GM18873 (cell line): ENCODE measurements around the gene NAV2.
"Not testable (repeated sequence)": the region's sequence is repeated elsewhere in the genome, so short reads cannot be mapped to it uniquely, and the experiment has no call there.

Experiments
- ATAC-seq: cut with Tn5 transposase; IDR thresholded peaks from one replicate; pipeline ENCODE4 v1.9.1; 2021; ENCODE audit warnings: mild to moderate bottlenecking, moderate library complexity, moderate number of reproducible peaks; ENCODE audit not compliant: unreplicated experiment, low FRiP score

Gene NAV2

DNA sequence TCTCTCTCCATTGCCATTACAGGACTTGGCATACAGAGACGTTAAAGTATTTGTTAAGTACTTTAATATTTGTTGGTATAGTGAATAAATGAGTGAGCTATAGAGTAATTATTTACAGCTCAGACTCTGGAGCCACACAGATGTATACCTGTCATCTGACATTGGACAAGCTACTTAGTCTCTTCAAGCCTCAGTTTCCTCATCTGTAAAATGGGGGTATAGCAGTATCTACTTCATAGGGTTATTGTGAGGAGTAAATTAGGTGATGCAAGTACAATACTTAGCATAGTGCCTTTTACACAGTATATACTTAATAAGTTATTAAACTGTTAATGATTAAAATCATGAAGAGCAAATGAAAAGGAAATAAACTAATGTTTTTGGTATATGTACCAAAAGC lies 203.2 kb downstream of the NAV2 start:
- no peak for ATAC-seq

DNA sequence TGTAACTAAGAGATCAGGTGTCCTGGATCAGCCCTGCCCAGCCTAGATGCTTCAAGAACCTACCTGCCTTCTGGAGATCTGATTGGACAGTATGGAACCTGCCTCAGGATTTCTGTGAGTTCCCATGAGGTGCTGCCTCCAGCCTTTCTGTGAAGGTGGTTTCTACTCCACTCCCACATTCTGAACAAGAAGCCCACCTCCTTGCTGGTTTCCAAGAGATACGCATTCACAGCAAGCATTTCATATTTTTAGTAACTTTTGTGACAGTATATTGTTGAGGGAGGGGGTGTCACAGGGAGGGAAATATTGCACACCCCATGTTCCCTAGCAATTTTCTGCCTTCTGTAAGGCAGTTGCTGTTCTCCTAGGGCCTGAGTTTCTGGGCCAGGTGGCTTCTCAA lies 204.4 kb downstream of the NAV2 start:
- ATAC-seq, result no peak

DNA sequence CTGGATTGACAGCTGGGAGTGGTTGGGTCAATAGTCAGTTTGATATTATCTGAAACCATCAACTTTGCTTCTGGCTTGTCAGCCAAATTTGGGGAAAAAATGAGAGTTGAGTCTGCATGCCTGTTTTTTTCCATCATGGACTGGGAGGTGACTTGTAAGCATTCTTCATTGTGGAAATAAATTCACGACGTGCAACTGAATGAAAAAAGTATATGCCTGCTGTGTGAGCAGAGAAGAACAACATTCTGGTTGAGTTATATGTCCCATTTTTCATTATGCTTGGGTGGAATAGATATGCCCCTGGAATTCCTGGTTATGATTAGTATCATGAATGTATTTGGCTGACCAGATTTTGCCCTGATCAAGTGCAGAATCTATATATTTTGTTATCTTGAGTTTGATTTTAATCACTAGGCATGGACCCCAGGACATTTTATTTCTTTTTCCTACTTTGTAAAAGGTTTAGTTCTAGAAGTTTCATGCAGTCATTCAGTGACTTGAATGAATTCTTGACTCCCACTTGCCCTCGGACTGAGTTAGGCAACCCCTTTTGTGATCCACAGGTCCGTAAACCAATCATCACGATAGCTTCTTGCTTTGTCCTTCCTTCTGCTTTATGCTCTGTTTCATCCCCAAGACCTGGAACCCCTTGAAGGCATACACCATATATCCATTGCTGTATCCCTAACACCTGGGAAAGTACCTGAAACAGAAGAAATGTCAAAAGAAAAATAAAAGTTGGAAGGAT lies 205.8 kb downstream of the NAV2 start:
- no peak for ATAC-seq

DNA sequence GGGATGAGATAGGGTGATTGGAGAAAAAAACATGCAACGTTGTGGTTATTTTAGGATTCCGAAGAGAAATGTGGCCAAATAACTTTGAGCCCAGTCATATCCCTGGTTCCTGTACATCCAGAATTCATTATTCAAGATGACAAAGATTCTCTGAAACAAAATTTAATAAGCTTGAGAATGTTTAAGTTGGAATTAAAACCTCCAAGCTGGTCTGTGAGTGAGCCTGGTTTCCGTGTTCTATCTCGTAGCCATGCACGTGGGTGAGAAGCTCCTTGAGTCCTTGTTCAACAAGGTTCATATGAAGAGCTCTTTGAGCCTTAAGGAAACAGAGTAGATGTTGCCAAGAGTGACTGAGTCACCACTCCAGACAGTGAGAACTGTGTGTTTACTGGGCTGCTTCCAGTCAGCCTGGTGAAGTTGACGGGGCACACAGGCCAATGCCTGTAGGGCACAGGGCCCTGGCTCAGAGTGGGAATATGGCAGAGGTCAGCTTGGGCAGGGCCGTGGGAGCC lies 206.5 kb downstream of the NAV2 start:
- ATAC-seq, result no peak

DNA sequence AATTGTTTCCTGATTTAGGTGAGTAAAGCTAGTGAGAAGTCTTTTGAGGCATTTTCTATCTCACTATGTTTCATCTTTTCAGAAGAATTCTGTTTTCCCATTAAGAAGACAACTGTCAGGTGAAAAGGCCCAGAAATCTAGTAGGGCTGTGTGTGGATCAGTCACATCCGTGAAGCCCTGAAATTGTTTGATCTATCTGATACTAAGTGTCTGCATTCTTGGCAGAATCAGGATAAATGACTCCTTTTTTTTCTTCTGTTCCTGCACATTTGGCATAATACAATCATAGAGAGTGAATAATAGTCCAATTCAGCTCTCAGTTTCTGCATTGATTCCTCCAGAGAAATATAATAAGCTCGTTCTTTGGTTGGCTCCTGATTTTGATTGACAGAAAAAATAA lies 208.3 kb downstream of the NAV2 start:
- ATAC-seq, result no peak

DNA sequence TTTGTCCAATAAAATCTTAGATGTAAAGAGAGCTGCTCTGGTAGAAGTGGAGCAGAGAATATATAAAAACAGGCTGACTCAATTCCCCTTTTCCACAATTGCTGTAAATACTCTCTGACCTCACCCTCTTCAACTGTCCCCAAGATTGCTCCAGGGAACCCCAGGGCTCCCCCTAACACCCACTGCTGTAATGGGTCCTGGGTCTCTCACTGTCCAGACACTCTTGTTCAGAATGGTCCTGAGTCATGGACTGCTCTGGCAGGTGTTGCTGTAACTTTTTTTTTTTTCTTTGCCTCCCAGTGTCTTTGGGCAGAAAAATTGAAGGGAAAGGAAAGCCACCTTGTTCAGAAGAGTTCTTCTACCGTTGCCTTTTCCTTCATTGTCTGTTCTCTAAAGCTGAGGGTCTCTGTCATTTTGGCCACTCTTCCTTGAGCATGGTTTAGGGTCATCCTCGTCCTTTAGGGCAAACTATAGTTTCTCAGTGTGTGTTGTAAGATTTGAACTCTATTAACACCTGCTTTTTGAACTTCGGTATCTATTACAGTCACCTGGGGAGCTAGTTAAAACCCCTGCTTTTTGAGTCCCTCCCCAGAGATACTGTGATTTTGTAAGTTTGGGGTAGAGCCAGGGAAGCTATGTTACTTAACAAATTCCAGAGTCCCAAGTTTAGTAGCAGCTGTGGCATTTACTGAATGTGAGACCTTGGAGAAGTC lies 209.5 kb downstream of the NAV2 start:
- no peak for ATAC-seq

DNA sequence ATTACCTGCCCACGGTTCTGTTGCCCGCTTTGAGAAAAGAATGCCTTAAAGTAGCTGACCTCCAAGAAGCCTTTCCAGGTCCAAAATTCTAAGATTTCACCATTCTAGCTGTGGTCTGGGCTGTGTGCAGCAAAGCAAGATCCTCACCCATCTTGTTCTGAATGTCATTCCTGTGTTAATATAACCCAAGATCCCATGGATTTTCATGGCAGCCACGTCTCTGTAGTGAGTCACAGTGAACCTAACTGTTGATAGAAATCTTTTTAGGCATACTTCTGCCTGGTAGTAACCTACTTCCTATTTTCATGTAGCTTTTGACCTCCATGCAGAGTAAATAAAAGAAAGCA lies 210.0 kb downstream of the NAV2 start:
- ATAC-seq, result no peak

DNA sequence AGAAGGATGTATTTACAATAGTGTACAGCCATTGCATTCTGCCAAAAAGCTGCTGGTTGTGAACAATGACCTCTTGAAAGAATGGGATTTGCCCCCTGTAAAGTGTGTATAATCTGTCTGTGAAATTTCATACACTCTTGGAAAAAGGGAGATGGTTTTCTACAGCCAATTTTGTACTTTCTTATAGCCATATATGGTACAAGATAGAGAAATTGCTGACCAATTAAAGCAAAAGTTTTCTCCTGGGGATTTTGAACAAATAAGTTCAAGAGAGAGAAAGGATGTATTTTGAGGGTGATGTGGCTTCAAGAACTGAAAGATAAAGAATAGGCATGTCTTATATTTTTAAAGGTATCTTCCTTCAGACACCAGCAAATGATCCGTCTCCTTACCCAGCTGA lies 211.0 kb downstream of the NAV2 start:
- no peak for ATAC-seq

DNA sequence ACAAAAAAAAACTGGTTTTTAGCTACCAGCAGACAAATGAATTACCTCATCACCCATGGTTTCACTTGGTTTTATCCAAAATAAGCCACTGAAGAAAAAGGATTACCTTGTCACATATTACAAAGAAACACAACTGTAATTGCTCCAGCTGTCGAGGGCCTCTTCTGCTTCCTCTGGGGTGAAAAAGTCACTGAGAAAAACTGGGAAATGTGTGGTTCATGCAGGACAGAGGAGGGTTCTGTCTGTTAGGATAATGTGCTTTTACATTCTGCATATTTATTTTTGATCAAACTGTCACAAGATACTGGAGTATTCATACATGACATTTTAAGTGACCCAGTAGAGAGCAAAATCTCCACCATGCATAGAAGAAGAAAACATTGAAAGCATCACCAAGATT lies 211.7 kb downstream of the NAV2 start:
- no peak for ATAC-seq

DNA sequence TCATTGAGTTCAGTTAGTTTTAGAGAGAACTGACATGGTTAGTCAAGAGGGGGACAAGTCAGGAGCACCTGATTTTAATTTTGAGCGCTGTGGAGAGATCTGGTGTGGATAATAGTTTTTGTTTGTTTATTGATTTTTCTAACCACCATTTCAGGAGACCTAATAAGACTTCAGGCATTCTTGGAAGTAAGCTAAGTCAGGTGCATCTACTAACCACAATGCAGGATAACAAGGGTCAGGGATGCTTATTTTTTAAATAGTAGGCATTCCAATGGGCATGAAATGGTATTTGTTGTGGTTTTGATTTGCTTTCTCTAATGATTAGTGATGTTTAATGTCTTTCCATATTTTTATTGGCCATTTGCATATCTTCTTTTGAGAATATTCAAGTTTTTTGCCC lies 212.1 kb downstream of the NAV2 start:
- ATAC-seq, result no peak

DNA sequence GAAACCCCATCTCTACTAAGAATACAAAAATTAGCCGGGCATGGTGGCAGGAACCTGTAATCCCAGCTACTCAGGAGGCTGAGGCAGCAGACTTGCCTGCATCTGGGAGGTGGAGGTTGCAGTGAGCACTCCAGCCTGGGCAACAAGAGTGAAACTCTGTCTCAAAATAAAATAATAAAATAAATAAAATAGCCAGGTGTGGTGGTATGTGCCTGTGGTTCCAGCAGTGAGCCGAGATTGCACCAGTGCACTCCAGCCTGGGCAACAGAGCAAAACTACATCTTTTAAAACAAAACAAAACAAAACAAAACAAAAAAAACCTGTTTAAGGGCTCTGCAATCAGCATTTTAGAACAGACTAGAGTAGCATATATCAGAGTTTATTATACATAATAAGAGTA lies 214.8 kb downstream of the NAV2 start:
- not testable (repeated sequence) for ATAC-seq

DNA sequence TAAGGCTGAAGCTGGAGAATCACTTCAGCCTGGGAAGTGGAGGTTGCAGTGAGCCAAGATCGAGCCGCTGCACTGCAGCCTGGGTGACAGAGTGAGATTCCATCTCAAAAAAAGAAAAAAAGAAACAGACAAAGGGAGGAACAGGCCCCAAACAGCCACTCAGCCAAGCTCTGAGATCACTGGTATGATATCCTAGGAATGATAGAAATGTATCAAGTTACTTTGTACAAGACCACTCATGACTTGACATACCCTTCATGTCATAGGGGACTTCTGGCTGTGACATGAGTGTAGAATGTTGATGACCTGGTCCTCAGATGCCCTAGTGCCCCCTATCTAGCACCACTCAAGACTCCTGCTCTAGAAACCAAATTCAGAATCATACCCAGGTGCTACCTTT lies 216.5 kb downstream of the NAV2 start:
- ATAC-seq, result no peak

DNA sequence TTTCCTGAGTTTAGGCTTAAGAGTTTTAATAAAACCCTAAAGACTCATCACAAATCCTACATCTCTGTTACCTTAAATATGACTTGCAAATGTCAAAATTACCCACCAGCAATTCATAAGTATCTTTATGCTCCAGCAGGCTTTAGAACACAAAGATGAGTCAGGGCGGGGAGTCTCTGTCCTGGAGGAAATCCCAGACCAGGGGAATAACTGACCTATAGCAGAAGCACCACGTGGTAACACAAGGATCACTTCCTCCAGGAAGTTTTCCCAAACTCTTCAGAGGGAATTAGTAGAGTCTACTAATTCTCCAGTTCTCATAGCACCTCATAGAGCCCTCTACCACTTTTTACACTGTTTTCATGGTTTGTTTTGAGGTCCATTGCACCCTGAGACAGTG lies 217.0 kb downstream of the NAV2 start:
- ATAC-seq, result no peak

DNA sequence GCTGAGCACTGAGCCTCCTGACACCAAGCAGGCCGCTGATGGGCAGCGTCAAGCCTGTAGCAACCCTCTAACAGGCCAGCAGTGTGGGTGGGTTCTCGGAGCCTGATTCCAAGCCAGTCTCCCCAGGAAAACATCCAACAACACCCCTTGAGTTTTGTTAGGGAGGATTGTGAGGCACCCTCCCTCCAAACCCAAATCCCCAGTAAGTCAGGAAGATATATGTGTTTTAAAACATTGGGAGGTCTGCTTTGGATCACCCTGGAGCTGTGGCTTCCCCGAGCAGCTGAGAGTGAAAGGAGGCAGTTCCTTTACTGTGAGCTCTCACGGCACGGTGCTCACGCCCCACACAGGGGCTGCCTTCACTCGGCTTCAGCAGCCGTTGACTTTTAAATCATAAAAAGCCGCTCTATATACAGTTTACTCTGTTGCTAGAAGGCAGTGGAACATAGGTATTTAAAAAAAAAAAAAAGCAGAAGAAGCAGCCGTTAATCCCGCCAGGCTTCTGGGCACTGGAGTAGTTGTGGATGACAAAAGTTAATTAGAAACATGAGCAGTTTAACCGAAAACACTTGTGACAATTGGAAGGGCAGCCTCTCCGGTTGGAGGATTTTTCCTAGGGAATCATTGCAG lies 218.6 kb downstream of the NAV2 start:
- no peak for ATAC-seq

DNA sequence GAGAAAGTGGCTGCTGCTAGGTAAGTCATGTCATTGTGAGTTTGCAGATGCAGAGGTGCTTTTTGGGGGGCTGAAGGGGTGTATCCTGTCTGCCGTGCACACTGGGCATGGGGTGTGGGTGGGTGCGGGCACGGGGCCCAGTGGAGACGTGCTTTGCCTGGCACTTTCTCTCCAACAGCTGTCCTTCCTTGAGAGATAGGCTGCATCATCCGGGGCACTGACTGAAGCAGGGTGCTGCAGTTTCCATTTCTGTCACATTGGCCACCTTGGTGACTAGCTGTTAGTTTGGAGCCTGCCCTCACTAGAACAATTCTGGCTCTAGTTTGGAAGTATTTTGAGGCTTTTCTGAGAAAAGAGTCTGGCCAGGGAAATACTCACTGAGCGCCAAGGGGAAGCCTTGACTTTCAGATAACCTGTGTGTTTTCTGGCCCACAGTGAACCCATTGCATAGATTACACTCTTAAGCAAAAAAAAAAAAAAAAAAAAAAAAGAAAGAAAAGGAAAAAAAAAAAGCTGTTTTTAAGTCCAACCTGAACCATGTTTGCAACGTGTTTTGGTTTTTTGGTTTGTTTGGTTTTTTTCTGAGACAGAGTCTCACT lies 219.2 kb downstream of the NAV2 start:
- ATAC-seq, result no peak

DNA sequence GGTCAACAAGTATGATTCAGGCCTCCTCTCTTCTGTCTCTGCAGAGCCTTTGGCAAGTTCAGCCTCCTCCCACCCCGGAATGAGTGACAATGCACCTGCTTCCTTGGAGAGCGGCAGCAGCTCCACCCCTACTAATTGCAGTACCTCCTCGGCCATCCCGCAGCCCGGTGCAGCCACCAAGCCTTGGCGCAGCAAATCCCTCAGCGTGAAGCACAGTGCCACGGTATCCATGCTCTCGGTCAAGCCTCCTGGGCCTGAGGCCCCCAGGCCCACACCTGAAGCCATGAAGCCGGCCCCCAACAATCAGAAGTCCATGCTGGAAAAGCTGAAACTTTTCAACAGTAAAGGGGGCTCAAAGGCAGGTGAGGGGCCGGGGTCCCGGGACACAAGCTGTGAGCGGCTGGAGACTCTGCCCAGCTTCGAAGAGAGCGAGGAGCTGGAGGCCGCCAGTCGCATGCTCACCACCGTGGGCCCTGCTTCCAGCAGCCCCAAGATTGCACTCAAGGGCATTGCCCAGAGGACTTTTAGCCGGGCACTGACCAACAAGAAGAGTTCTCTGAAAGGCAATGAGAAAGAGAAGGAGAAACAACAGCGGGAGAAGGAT lies 220.6 kb downstream of the NAV2 start:
- no peak for ATAC-seq

DNA sequence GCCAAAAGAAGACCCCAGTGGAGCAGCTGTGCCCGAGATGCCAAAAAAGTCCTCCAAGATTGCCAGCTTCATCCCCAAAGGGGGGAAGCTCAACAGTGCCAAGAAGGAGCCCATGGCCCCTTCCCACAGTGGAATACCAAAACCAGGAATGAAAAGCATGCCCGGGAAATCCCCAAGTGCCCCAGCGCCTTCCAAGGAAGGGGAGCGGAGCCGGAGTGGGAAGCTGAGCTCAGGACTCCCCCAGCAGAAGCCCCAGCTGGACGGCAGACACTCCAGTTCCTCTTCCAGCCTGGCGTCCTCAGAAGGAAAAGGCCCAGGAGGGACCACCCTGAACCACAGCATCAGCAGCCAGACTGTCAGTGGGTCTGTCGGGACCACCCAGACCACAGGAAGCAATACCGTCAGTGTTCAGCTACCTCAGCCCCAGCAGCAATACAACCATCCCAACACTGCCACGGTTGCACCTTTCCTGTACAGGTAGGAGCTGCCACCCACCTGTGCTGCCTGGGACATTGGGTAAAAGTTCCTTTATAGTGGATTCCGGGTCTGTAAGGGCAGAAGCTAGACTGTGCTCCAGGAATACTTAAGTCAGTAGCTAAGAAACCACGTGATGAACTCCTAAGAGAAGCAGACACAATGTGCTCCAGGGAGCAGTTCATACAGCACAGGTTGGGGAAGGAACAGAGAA lies 221.3 kb downstream of the NAV2 start:
- no peak for ATAC-seq

DNA sequence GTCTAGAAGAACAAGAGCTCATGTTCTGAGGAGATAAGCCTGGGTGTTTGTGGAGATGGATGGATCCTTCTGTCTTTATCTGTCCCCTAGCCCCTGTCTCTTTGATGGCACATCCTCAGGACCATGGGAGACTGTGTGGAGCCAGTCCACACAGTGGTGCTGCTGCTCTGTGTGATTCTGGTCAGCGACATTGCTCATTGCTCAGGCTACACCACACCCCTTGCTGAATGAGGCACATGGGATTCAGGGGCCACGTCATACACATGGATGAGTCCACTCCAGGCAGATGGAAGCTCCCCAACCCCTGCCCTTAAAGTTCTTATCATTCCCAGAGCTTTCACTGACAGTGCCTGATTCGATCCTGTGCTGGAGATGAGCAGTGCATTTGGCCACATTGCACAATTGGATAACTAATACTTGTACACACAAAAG lies 222.2 kb downstream of the NAV2 start:
- no peak for ATAC-seq

DNA sequence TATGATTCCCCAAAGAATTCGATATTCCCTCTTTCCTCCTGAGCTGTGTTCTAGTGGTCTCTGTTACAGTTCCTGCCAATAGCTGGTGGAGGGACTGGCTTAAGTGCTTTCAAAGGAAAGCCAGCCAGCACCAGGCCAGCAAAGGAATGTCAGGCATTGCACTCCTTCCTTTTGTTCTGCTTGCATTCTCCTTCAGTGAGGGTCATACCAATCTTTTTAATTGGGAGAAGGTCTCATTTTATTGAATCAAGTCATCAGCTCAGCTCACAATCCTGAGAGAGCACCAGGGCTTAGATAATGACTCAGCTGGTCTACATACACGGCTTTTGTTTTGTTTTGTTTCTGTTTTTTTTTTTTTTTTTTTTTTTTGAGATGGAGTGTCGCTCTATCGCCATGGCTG lies 222.9 kb downstream of the NAV2 start:
- ATAC-seq, result no peak

DNA sequence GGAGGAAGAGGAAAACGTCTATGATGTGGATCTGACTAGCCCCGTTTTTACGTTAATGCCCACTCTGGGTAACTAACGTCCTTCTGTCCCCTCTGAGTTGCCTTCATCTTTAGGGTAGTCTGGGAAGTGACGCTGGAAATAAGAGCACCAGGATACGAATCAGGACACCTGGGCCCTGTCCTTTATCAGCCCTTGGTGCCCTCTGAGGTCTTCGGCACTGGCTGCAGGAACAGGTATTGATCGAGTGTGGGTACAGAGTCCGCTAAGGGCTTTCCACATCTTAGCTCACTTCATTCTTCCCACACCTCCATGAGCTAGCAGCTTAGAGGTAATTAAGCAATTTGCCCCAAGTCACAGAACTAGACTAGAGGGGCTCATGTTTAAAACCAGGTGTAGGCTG lies 223.8 kb downstream of the NAV2 start:
- no peak for ATAC-seq
